ENCODE data around the gene TIAM2.
A peak's percentile ranks its signal among the peaks of the same experiment; 100 is the strongest.
"Not testable (repeated sequence)": the region's sequence is repeated elsewhere in the genome, so short reads cannot be mapped to it uniquely, and the experiment has no call there.

TIAM2 gene

GRCh38 chr6:155212616-155213380, 217.7 kb downstream of the TIAM2 start:
- no peak overlapping the region for H3K4me3 ChIP-seq (replicated peaks in 1 of 2; ENCODE audit: low read depth in 2 of 2, low read length in 2 of 2)
- no peak for TF ChIP-seq CTCF (IDR thresholded peaks at IDR 0.05; ENCODE audit: low read depth, low read length)
- DNase-seq (ENCODE audit: low read depth in 2 of 2), result no peak

- DNase-seq (ENCODE audit: low read depth in 2 of 2), result no peak
- H3K4me3 ChIP-seq (replicated peaks in 1 of 2; ENCODE audit: low read depth in 2 of 2, low read length in 2 of 2), result no peak overlapping the region
- no peak for TF ChIP-seq CTCF (IDR thresholded peaks at IDR 0.05; ENCODE audit: low read depth, low read length)
These were observed 218.7 kb downstream of the TIAM2 start for GRCh38 chr6:155213611-155214372.

- no peak overlapping the region for H3K4me3 ChIP-seq (replicated peaks in 1 of 2; ENCODE audit: low read depth in 2 of 2, low read length in 2 of 2)
- DNase-seq (ENCODE audit: low read depth in 2 of 2), result no peak
- no peak for TF ChIP-seq CTCF (IDR thresholded peaks at IDR 0.05; ENCODE audit: low read depth, low read length)
These were observed 220.8 kb downstream of the TIAM2 start for GRCh38 chr6:155215906-155216305.

- no peak for DNase-seq (ENCODE audit: low read depth in 2 of 2)
- TF ChIP-seq CTCF (IDR thresholded peaks at IDR 0.05; ENCODE audit: low read depth, low read length), result no peak
- H3K4me3 ChIP-seq (replicated peaks in 1 of 2; ENCODE audit: low read depth in 2 of 2, low read length in 2 of 2), result no peak overlapping the region
These were observed 221.4 kb downstream of the TIAM2 start for GRCh38 chr6:155216312-155217046.

GRCh38 chr6:155218711-155219110, 223.6 kb downstream of the TIAM2 start:
- not testable (repeated sequence) for H3K4me3 ChIP-seq (replicated peaks in 1 of 2; ENCODE audit: low read depth in 2 of 2, low read length in 2 of 2); DNase-seq (ENCODE audit: low read depth in 2 of 2)

- H3K4me3 ChIP-seq (replicated peaks in 1 of 2; ENCODE audit: low read depth in 2 of 2, low read length in 2 of 2), result no peak overlapping the region
- DNase-seq (ENCODE audit: low read depth in 2 of 2), result no peak
- no peak for TF ChIP-seq CTCF (IDR thresholded peaks at IDR 0.05; ENCODE audit: low read depth, low read length)
These were observed 224.2 kb downstream of the TIAM2 start for GRCh38 chr6:155219299-155219698.

GRCh38 chr6:155219858-155220301, 224.8 kb downstream of the TIAM2 start:
- H3K4me3 ChIP-seq (replicated peaks in 1 of 2; ENCODE audit: low read depth in 2 of 2, low read length in 2 of 2), result no peak overlapping the region
- DNase-seq (ENCODE audit: low read depth in 2 of 2), result peak in 1 of 2 donors; percentile 33
- no peak for TF ChIP-seq CTCF (IDR thresholded peaks at IDR 0.05; ENCODE audit: low read depth, low read length)

Data from cardiac fibroblast (primary cell).